ENCODE data around the gene KRT3.
A peak's percentile ranks its signal among the peaks of the same experiment; 100 is the strongest.

Gene KRT3

DNA sequence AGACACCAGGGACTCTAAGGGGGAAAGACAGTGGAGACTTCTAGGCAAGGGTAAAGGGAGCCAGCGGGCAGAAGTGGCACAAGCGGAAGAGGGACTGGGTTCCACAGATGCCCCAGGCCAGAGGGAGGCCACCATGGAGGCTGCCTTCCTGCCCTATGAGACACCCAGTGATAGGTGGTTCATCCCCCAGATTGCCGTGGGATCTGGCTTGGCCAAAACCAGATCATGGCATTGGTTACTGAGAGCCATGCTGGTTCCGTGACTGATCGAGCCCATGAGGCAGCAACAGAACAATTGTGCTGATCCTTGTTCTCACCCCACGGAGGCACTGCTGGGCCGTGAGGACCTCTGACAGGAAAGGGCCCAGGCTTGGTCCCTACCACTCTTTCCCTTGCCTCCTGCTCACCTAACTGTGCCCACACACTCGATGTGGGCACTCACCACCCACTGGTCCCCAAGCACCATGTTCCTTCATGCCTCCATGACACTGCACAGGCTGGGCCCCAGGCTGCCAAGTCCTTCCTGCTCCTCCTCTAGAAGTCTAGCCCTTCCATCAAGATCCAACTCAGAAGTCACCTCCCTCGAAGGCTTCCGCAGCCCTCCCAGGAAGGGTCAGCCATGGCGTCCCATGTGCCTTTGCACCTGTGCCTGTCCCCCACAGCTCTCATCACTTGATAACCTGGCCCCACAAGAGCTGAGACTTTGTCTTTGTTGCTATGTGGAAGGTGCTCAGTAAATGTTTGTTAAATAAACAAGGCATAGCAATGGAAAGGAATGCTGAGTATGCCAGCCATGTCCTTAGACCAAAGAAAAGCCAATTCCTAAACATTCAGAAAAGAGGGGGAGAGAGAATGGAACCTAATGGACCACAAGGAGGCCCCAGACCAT, 30.9 kb upstream of the KRT3 start:
- DNase-seq: no peak

GRCh38 chr12:52825961-52826360, 30.0 kb upstream of the KRT3 start:
- DNase-seq: no peak

DNA sequence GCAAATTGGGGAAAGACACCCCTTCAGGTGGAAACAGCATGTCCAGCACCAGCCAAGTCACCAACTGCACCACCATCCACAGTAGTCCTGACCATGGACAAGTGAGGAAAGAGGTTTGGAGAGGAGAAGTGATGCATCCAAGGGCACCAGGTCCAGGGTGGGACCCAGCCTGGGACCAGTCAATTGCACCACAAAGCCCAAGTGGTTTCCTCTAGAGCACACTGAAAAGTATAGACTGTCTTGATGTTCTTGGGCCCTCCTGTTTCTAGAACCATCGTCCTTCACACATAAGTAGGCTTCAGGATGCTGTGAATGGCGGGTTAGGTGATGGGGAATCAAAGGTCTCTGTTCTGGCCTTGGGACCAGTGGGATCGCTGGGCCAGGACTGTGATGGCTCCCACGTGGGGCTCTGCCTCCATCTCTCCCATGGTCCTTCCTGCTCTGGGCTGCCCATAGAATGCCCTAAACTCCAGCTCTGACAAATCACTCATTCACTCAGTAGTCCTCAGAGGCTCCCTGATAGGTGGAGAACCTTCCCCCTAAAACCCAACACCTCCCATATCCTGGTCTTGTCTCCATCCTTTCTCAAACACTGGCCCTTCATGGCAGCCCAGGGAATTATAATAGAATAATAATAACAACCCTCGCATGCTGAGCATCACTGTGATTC, 29.0 kb upstream of the KRT3 start:
- no peak for DNase-seq

- DNase-seq: no peak
Observed at GRCh38 chr12:52823761-52824450, 28.0 kb upstream of the KRT3 start.

DNA sequence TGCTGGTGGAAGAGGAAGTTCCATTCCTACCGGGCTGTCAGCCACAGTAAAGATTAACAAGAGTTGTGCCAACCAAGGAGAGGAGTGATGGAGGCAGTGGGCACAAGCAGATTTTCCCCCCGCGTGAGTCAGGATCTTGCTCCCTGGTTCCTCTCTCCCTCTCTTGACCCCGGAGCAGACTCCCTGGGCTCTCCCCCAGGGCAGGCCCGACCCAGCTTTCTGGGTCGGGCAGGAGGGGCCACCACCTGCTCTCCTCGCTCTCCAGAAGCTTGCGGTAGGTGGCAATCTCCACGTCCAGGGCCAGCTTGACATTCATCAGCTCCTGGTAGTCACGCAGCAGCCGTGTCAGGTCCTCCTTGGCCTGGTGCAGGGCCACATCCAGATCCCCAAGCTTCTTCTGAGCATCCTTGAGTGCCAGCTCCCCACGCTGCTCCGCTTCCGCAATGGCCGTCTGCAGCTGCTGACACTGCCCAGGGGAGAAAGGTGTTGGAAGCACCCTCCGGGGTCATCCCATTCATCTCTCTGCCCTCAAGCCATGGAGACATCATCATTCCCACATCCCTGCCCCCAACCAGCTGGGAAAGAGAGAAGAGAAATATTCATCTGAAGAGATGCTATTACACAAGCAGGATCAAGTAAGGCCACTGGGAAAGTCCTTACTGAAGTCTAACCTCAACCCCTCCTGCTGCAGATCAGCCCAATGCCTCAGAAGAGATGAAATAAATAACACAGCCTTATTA, 27.0 kb upstream of the KRT3 start:
- DNase-seq: no peak

GRCh38 chr12:52821826-52822660, 26.1 kb upstream of the KRT3 start:
- no peak for DNase-seq

GRCh38 chr12:52821071-52821730, 25.3 kb upstream of the KRT3 start:
- DNase-seq: no peak

GRCh38 chr12:52820521-52820920, 24.6 kb upstream of the KRT3 start:
- no peak for DNase-seq

DNA sequence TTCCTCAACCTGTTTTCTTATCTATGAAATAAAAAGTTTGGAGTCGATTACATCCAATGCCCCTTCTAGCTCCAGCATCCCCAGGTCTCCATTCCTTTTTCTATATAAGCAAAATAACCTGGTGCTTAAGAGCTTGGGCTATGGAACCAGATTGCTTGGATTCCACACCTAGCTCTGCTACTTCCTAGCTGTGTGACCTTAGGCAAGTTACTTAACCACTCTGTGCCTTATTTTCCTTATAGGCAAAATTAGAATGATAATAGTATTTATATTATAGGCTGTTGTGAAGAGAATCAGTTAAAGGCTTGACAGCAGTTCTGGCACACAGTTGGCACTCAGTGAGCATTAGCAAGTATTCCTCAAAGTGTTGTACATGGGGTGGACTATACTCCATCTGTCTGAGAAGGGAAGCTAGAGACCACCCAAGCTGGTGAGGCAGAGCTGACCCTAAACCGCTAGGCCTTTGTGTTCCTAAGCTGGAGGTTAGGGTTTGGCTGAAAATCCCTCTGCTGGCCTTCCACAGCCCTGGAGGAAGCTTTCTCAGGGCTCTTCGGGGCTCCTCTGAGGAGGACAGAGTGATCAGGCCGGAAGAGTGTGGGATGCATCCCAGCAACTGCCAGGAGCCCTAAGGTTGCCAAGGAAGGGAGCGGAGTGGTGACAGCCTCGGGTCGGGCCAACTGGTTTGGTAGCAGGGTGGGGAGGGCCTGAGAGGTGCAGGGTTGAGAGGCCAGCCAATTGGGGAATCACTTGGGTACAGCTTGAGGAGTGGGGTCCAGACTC, 24.0 kb upstream of the KRT3 start:
- DNase-seq: no peak

GRCh38 chr12:52818887-52819420, 23.0 kb upstream of the KRT3 start:
- DNase-seq: no peak

DNA sequence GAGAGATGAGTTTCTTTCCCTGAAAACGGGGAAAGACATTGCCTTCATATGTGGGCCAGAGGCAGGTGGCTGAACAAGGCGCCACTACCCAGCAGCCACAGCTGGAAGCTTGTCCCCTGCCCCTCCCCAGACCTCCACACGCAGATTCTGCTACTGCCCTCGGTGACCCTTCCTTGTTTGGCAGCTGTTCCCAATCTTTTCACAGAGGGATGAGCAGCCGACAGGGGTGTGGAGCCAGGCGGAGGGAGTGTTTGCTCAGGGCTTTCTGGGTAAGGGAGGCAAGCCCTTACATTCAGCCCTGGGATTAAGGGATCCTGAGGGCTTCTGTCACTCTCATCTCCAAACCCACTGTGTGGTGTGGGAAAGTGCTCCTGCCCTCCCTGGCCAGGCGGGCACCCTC, 22.5 kb upstream of the KRT3 start:
- no peak for DNase-seq

GRCh38 chr12:52817699-52818238, 21.9 kb upstream of the KRT3 start:
- no peak for DNase-seq

DNA sequence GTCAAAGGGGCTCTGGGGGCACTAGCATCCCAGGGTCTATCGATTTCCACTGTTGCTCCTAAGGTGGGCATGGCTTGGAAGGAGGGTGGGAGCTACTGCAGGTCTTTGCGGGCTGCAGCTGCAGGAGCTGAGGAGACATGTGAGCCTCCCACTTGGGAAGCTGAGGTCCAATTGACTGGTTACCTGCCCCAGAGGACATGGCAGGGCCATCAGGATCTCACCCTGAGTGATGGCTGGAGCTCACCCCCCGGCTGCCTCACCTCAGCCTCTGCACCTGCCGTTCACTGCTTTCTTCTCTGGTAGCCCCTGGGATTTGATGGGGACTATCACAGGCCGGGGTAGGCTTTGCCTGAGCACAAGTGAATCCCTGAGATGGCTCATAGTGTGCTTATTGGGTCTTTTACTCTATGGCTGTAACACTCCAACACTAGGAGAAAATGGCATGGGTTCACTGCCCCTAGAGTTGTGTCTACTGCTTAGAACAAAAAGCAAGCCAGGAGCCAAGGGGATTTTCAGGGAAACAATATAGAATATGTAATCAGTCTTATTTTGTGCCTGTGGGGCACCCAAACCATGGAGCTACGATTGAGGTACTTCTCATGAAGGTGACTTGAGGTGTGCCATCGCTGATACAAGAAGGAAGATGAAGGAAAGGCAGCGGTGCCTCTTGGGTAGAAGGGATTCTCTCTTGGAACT, 21.2 kb upstream of the KRT3 start:
- no peak for DNase-seq

DNA sequence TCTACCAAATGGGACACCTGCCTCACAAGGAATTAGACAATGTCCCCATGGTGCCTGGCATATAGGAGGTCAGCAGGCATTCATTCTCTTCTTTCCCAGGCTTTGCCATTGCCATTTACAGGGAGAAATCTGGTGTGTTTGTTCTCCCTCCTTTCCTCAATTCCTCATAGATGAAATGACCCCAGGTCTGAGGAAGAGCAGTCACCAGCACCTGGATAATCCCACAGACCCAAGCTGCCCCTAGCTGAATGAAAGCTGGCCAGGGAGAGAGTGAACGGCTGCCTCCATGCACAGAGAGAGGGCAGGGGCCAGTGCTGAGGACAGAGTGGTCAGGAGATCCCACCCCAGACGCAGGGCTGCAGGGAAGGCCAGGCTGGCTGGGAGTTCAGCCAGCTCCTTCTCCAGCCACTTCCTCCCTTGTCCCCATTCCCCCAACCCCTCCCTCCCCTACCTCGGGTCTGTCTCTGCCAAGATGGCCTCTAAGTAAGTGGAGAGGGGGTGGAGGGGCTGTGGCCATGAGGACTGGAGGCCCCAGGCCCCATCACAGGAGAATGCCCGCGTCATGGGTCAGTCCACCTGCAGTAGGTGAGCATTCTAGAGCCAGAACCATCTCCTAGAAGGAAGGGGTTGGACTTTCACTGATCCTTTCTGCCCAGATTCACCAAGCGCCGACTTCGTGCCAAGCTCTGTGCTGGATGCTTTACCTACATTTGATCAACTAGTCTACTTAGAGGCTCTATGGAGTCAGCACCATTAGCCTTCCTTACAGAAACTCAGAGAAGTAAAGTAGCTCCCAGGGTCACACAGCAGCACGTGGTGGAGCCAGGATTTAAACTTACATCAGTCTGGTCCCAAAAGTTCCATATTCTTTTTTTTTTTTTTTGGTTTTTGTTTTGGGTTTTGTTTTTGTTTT, 20.0 kb upstream of the KRT3 start:
- DNase-seq: peak; percentile 40

DNA sequence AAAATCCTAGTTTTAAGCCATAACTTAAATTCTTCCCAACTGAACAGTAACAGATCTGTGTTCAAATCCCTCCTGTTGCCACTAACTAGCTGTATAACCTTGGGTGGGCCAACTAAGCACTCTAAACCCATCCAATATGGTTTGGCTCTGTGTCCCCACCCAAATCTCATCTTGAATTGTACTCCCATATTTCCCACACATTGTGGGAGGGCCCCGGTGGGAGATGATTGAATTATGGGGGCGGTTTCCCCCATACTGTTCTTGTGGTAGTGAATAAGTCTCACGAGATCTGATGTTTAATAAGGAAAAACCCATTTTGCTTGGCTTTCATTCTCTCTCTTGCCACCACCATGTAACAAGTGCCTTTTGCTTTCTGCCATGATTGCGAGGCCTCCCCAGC, 19.2 kb upstream of the KRT3 start:
- no peak for DNase-seq

DNA sequence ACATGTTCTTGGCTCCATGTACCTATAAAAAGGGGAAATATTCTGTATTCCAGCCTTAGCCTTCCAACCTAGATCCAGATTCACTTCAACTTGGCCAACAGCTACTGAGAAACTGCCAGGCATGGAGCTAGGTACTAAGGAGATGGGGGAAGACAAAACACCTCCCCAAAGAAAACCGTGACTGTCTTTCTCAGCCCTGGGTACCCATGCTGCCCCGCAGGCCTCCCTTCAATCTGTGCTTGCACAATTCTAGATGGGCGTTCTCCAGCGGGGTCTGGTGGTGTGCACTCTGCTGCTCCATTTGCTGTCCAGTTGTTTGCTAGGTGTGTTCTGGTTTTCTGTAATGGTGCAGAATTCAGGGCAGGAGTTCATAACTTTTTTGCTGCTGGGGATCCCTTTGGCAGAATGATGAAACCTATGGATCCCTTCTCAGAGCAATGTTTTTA, 18.8 kb upstream of the KRT3 start:
- DNase-seq: no peak

- no peak for DNase-seq
Observed at GRCh38 chr12:52813885-52814709, 18.2 kb upstream of the KRT3 start, which contains the start of gene KRT4. Gene KRT4, minus strand, starts transcription at chr12:52814116. Its CDS starts 58 bp downstream, at chr12:52814058.
